HepG2 (cell line): Measurements from ENCODE around the gene MGMT. TPM values are rescaled to one million over a fixed set of nuclear protein-coding genes. Genes with fewer than 3 reads are reported as not detected.

Experiments
- ATAC-seq: fragments of 200-7000 bp; cut with Tn5 transposase; 3 replicates; pipeline ENCODE4 v1.9.1; 2020; ENCODE audit warnings: mild to moderate bottlenecking, moderate library complexity
- BruUV-seq: library from RNA; stranded (reverse); fragments of 400-500 nt; replicated peaks from 2 replicates; lab custom pipeline; 2021; lab: Mats Ljungman, UMichigan
- CTCF ChIA-PET: fragments of 300-600 bp; formaldehyde crosslinking; extraction: SDS; loops from one replicate; lab custom pipeline; 2021; ENCODE audit warnings: low total read pairs, inconsistent platforms, low intra/inter-chr PET ratio; lab: Yijun Ruan, JAX
- POLR2A ChIA-PET: fragments of 350-600 bp; sonication (Branson Sonifier 250); formaldehyde crosslinking; loops from one replicate; lab custom pipeline; 2020; ENCODE audit warnings: antibody characterized with exemption, inconsistent platforms; lab: Yijun Ruan, JAX
- DNase-seq: peaks from one replicate; pipeline ENCODE4 v3.0.0-alpha.2; 2015; ENCODE audit warnings: low spot score
- FAIRE-seq: peaks from 3 replicates; lab custom pipeline; 2011; peaks lifted over from hg19 to GRCh38; lab: Jason Lieb, UNC
- H2AFZ ChIP-seq: one replicate; pipeline ENCODE4 v1.6.1; 2011; ENCODE audit warnings: low read length, inconsistent platforms
- H3K27ac ChIP-seq: fragments of 300-600 bp; 3 replicates; pipeline ENCODE4 v1.8.0; 2011; ENCODE audit warnings: mixed run types, mild to moderate bottlenecking, mixed read lengths, low read length, inconsistent platforms; ENCODE audit not compliant: insufficient read depth; ENCODE audit errors: extremely low read length
- H3K27me3 ChIP-seq, 2 experiments: fragments of 200-600 bp in 1 of 2; 2 replicates in 1 of 2; 3 replicates in 1 of 2; pipeline versions ENCODE4 v1.6.0 to v1.8.0; 2011; ENCODE audit warnings: low read length in 2 of 2, mild to moderate bottlenecking in 2 of 2, moderate library complexity in 2 of 2, inconsistent platforms in 1 of 2; ENCODE audit not compliant: insufficient read depth in 2 of 2, control insufficient read depth in 1 of 2
- H3K36me3 ChIP-seq, 2 experiments: fragments of 200-600 bp in 1 of 2; replicated peaks in 1 of 2; 2 replicates in 1 of 2; 3 replicates in 1 of 2; pipeline versions ENCODE4 v1.5.1 to v1.8.0; 2011; ENCODE audit warnings: low read length in 2 of 2, inconsistent platforms in 1 of 2; ENCODE audit not compliant: insufficient read depth in 2 of 2, control insufficient read depth in 1 of 2
- H3K4me1 ChIP-seq: 2 replicates; pipeline ENCODE4 v1.5.1; 2012; ENCODE audit warnings: low read length, inconsistent platforms; ENCODE audit not compliant: insufficient read depth
- H3K4me2 ChIP-seq: 2 replicates; pipeline ENCODE4 v1.6.0; 2011; ENCODE audit warnings: low read depth, low read length, inconsistent platforms
- H3K4me3 ChIP-seq, 3 experiments: fragments of 200-600 bp in 1 of 3; sonication (generic), shearing (Covaris generic) in 1 of 3; replicated peaks in 1 of 3; 2 replicates each; pipeline ENCODE4 v1.5.1; 2011 to 2016; ENCODE audit warnings: low read length in 3 of 3, inconsistent platforms in 2 of 3, low read depth in 2 of 3, mild to moderate bottlenecking in 2 of 3, control low read depth in 1 of 3, mixed read lengths in 1 of 3; ENCODE audit not compliant: insufficient read depth in 1 of 3
- H3K79me2 ChIP-seq: one replicate; pipeline ENCODE4 v1.6.1; 2011; ENCODE audit warnings: low read length, inconsistent platforms; ENCODE audit not compliant: insufficient read depth
- H3K9ac ChIP-seq: 2 replicates; pipeline ENCODE4 v1.6.0; 2011; ENCODE audit warnings: mild to moderate bottlenecking, low read depth, low read length, inconsistent platforms; ENCODE audit not compliant: insufficient read depth
- H3K9me3 ChIP-seq: 2 replicates; pipeline ENCODE4 v1.5.1; 2012; ENCODE audit warnings: mild to moderate bottlenecking, low read length
- H4K20me1 ChIP-seq: 2 replicates; pipeline ENCODE4 v1.6.0; 2011; ENCODE audit warnings: inconsistent platforms, mild to moderate bottlenecking, low read length, moderate library complexity; ENCODE audit not compliant: insufficient read depth
- FOSL1 ChIP-seq: sonication (generic); formaldehyde crosslinking; IDR thresholded peaks from 2 replicates; pipeline ENCODE4 v1.9.0; 2021; ENCODE audit warnings: missing genetic modification reagents, borderline replicate concordance
- MBNL3 ChIP-seq: fragments of 250-450 bp; sonication (Bioruptor Pico); conservative IDR thresholded peaks from 2 replicates; pipeline ENCODE4 v1.8.0; 2022; ENCODE audit warnings: mild to moderate bottlenecking, inconsistent platforms
- NFRKB ChIP-seq: fragments of 450-650 bp; IDR thresholded peaks from 2 replicates; pipeline ENCODE4 v1.6.1; 2017
- NFYB ChIP-seq: sonication (generic); formaldehyde crosslinking; IDR thresholded peaks from 2 replicates; pipeline ENCODE4 v1.4.0; 2020; ENCODE audit warnings: missing genetic modification reagents
- SOX6 ChIP-seq, 2 experiments: fragments of 450-650 bp in 1 of 2; sonication (generic) in 1 of 2; formaldehyde crosslinking in 1 of 2; IDR thresholded peaks; 2 replicates each; pipeline versions ENCODE4 v1.4.0 to v1.6.1; 2017 to 2020; ENCODE audit warnings: antibody characterized with exemption in 1 of 2, mild to moderate bottlenecking in 1 of 2, missing genetic modification reagents in 1 of 2
- ZBTB7B ChIP-seq: sonication (generic); formaldehyde crosslinking; IDR thresholded peaks from 2 replicates; pipeline ENCODE4 v1.4.0; 2020; ENCODE audit warnings: missing genetic modification reagents
- ZNF17 ChIP-seq: sonication (generic); formaldehyde crosslinking; IDR thresholded peaks from 2 replicates; pipeline ENCODE4 v1.5.0; 2020; ENCODE audit warnings: mild to moderate bottlenecking, missing genetic modification reagents
- ZNF550 ChIP-seq: sonication (generic); formaldehyde crosslinking; IDR thresholded peaks from 2 replicates; pipeline ENCODE4 v1.4.0; 2020; ENCODE audit warnings: mild to moderate bottlenecking, missing genetic modification reagents, borderline replicate concordance
- ZNF556 ChIP-seq: sonication (generic); formaldehyde crosslinking; IDR thresholded peaks from 2 replicates; pipeline ENCODE4 v1.4.0; 2020; ENCODE audit warnings: mild to moderate bottlenecking, missing genetic modification reagents, borderline replicate concordance
- ZNF746 ChIP-seq: sonication (generic); formaldehyde crosslinking; IDR thresholded peaks from 2 replicates; pipeline ENCODE4 v1.8.0; 2022; ENCODE audit warnings: mild to moderate bottlenecking, missing genetic modification reagents
- ZNF883 ChIP-seq: sonication (generic); formaldehyde crosslinking; IDR thresholded peaks from 2 replicates; pipeline ENCODE4 v1.5.1; 2020; ENCODE audit warnings: mild to moderate bottlenecking, missing genetic modification reagents; ENCODE audit errors: not compliant biosample characterization
- WGBS: methylation state at CpG from one replicate; pipeline ENCODE4 v1.1.6; 2017; ENCODE audit warnings: low lambda C conversion rate; 5-methylcytosine and 5-hydroxymethylcytosine counted together
- in situ Hi-C: cut with HindIII; loops from 2 replicates; pipeline ENCODE4 v1.10.0; 2017; ENCODE audit warnings: low pct_unique_long_range_greater_than_20kb; ENCODE audit not compliant: extremely low pct_ligation_motif_present
- intact Hi-C: fragments of 100-400 bp; cut with micrococcal nuclease; formaldehyde crosslinking; loops from one replicate; pipeline ENCODE4 v1.10.0; 2022; ENCODE audit not compliant: unreplicated experiment
- polyA plus RNA-seq, 8 experiments: library from polyadenylated mRNA; depleted of rRNA in 3 of 8; stranded (reverse) in 7 of 8; unstranded in 1 of 8; fragments of >200 nt; fragmentation: Illumina TruSeq in 4 of 8; extraction: Trizol in 4 of 8; gene quantifications; 2 replicates each; pipeline versions ENCODE4 v1.2.1 to v1.2.3, GENCODE V29; 2011 to 2016; ENCODE audit warnings: low read depth in 4 of 8, missing spikeins in 1 of 8, mixed read lengths in 1 of 8; ENCODE audit not compliant: insufficient read depth in 1 of 8
- total RNA-seq, 5 experiments: library from RNA; depleted of rRNA; stranded (reverse); fragments of >200 nt; fragmentation: Illumina TruSeq; extraction: Trizol; gene quantifications; 2 replicates each; pipeline ENCODE4 v1.2.3, GENCODE V29; 2016; ENCODE audit warnings: low read depth in 1 of 5
- TF ChIP-seq, protein P1 (sequence below): sonication (generic); formaldehyde crosslinking; IDR thresholded peaks from 2 replicates; pipeline ENCODE4 v1.5.1; 2020; ENCODE audit warnings: missing genetic modification reagents, mild to moderate bottlenecking, borderline replicate concordance
- TF ChIP-seq, protein P2 (sequence below): sonication (generic); formaldehyde crosslinking; IDR thresholded peaks from 2 replicates; pipeline ENCODE4 v1.9.0; 2021; ENCODE audit warnings: missing genetic modification reagents, mild to moderate bottlenecking, borderline replicate concordance
- TF ChIP-seq, protein P3 (sequence below): sonication (generic); formaldehyde crosslinking; IDR thresholded peaks from 2 replicates; pipeline ENCODE4 v1.9.0; 2021; ENCODE audit warnings: missing genetic modification reagents, borderline replicate concordance
- TF ChIP-seq, protein P4 (sequence below): sonication (generic); formaldehyde crosslinking; IDR thresholded peaks from 2 replicates; pipeline ENCODE4 v1.8.1; 2023; ENCODE audit warnings: mild to moderate bottlenecking, missing genetic modification reagents

The MGMT gene
- total and polyA plus RNA-seq, 2 of the 13 experiments (the other 11 are each of a cell fraction or from before 2014, with no cell fraction given), result 12.0 to 19.5 TPM

DNA sequence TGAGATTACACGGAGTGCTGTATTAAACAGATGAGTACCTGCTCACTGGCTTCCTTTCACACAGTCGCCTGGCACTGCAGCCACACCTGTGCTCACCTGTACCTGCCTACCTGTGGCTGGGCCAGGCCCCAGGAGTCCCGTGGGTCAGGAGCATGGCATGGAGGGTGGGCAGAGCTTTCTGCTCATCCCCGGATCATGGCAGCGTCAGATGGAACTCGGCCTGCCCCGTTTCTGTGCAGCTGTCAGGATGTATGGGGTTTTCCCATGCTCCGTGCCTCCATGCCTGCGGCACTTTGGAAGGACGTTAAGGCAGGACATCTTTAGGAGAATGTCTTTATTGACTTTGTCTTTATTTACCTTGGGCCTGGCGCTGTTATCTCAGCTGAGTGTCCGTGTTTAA, 112.2 kb downstream of the MGMT start:
- no peak overlapping the region for H3K9ac ChIP-seq
- H4K20me1 ChIP-seq, result no peaks in the 10 kb centered on the region
- H3K27me3 ChIP-seq, result no peaks in the 10 kb centered on the region; a peak in 1 of 5 replicates
- FAIRE-seq, result no peak
- H3K9me3 ChIP-seq, result peaks cover 8% of the 10 kb centered on the region; the same call in 1 of the 2 replicates
- BruUV-seq, result no TSS peak
- H3K4me2 ChIP-seq, result no peak overlapping the region
- H3K36me3 ChIP-seq, result no peaks in the 10 kb centered on the region
- H3K79me2 ChIP-seq, result no peaks in the 10 kb centered on the region
- WGBS, result 72% methylated on average over 7 of the region's 12 CpGs
- TF ChIP-seq ZNF556 (CRISPR knock-in tag) (no peak), ZBTB7B (CRISPR knock-in tag) (no peak), ZNF550 (CRISPR knock-in tag) (no peak), ZNF883 (no peak), NFYB (CRISPR knock-in tag) (no peak), NFRKB (no peak), FOSL1 (CRISPR knock-in tag) (no peak), SOX6 (IDR thresholded peaks at IDR 0.05) (no peak), SOX6 (CRISPR knock-in tag; IDR thresholded peaks at IDR 0.05) (no peak), ZNF746 (CRISPR knock-in tag) (no peak), ZNF17 (CRISPR knock-in tag) (no peak), MBNL3 (CRISPR knock-in tag) (no peak)
- TF ChIP-seq, protein P1, sequence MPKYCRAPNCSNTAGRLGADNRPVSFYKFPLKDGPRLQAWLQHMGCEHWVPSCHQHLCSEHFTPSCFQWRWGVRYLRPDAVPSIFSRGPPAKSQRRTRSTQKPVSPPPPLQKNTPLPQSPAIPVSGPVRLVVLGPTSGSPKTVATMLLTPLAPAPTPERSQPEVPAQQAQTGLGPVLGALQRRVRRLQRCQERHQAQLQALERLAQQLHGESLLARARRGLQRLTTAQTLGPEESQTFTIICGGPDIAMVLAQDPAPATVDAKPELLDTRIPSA (CRISPR knock-in tag), result no peak
- TF ChIP-seq, protein P2, sequence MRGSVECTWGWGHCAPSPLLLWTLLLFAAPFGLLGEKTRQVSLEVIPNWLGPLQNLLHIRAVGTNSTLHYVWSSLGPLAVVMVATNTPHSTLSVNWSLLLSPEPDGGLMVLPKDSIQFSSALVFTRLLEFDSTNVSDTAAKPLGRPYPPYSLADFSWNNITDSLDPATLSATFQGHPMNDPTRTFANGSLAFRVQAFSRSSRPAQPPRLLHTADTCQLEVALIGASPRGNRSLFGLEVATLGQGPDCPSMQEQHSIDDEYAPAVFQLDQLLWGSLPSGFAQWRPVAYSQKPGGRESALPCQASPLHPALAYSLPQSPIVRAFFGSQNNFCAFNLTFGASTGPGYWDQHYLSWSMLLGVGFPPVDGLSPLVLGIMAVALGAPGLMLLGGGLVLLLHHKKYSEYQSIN (CRISPR knock-in tag), result no peak
- TF ChIP-seq, protein P3, sequence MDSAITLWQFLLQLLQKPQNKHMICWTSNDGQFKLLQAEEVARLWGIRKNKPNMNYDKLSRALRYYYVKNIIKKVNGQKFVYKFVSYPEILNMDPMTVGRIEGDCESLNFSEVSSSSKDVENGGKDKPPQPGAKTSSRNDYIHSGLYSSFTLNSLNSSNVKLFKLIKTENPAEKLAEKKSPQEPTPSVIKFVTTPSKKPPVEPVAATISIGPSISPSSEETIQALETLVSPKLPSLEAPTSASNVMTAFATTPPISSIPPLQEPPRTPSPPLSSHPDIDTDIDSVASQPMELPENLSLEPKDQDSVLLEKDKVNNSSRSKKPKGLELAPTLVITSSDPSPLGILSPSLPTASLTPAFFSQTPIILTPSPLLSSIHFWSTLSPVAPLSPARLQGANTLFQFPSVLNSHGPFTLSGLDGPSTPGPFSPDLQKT (CRISPR knock-in tag), result no peak
- TF ChIP-seq, protein P4, sequence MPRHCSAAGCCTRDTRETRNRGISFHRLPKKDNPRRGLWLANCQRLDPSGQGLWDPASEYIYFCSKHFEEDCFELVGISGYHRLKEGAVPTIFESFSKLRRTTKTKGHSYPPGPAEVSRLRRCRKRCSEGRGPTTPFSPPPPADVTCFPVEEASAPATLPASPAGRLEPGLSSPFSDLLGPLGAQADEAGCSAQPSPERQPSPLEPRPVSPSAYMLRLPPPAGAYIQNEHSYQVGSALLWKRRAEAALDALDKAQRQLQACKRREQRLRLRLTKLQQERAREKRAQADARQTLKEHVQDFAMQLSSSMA, result no peak
- intact Hi-C loops (no loop called here), in situ Hi-C loops (no loop called here)
- POLR2A ChIA-PET, result no interaction called here
- CTCF ChIA-PET, result no interaction called here
- H3K4me3 ChIP-seq, result no peak overlapping the region
- no peak for ATAC-seq
- no peak for DNase-seq
- H3K4me1 ChIP-seq, result no peaks in the 10 kb centered on the region
- H3K27ac ChIP-seq, result no peak overlapping the region
- no peak overlapping the region for H2AFZ ChIP-seq
